ENCODE results near the gene TES.

DNA sequence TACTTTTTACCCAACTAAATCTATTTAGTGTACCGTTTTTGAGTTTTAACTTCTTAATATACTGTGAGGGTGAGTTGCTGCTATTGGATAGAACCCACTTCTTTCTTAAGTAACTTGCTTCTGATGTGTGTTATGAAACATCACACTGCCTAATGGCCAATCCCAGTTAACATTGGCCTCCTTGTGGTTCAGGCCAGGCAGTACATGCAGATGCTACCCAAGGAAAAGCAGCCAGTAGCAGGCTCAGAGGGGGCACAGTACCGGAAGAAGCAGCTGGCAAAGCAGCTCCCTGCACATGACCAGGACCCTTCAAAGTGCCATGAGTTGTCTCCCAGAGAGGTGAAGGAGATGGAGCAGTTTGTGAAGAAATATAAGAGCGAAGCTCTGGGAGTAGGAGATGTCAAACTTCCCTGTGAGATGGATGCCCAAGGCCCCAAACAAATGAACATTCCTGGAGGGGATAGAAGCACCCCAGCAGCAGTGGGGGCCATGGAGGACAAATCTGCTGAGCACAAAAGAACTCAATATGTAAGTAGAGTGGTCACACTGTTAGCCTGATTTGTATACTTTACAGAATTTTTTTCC, 39.7 kb downstream of the TES start:
- TF ChIP-seq, protein P1, sequence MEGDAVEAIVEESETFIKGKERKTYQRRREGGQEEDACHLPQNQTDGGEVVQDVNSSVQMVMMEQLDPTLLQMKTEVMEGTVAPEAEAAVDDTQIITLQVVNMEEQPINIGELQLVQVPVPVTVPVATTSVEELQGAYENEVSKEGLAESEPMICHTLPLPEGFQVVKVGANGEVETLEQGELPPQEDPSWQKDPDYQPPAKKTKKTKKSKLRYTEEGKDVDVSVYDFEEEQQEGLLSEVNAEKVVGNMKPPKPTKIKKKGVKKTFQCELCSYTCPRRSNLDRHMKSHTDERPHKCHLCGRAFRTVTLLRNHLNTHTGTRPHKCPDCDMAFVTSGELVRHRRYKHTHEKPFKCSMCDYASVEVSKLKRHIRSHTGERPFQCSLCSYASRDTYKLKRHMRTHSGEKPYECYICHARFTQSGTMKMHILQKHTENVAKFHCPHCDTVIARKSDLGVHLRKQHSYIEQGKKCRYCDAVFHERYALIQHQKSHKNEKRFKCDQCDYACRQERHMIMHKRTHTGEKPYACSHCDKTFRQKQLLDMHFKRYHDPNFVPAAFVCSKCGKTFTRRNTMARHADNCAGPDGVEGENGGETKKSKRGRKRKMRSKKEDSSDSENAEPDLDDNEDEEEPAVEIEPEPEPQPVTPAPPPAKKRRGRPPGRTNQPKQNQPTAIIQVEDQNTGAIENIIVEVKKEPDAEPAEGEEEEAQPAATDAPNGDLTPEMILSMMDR (IDR thresholded peaks at IDR 0.05) = peak; percentile 30 to 39 (median 34)
- no peak for TF ChIP-seq POLR2A (IDR thresholded peaks at IDR 0.05)

All from right lobe of liver (tissue), 4 donors.